GM18499 (cell line): Measurements from ENCODE around the gene KLRC3.
"Not testable (repeated sequence)": the region's sequence is repeated elsewhere in the genome, so short reads cannot be mapped to it uniquely, and the experiment has no call there.

Experiments
- ATAC-seq: cut with Tn5 transposase; IDR thresholded peaks from one replicate; pipeline ENCODE4 v1.9.1; 2021; ENCODE audit warnings: moderate number of reproducible peaks; ENCODE audit not compliant: insufficient read depth, unreplicated experiment

The KLRC3 gene

GRCh38 chr12:10420334-10420733 lies at the start of gene KLRC3:
Gene KLRC3 (minus strand): TSS chr12:10420595. CDS start chr12:10420550, 45 bp downstream.
- ATAC-seq, result not testable (repeated sequence)

DNA sequence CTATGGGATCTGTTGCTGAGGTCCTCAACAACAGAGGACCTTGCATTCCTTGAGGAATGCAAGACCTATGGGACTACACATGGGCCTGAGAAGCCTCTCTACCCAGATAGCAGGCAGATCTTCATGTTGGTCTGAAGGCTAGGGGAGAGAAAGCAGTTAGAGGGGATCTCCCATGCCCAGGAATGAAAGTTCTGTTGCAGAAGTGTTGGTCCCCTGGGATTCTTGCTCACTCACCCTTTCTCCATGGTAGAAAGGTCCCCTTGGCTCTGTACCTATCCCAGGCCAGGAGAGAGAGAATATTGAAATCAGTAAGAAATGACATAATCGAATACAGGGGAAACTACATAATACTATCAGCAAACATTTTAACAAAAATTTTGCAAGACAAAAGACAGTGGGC lies 49.3 kb upstream of the KLRC3 start:
- no peak for ATAC-seq

DNA sequence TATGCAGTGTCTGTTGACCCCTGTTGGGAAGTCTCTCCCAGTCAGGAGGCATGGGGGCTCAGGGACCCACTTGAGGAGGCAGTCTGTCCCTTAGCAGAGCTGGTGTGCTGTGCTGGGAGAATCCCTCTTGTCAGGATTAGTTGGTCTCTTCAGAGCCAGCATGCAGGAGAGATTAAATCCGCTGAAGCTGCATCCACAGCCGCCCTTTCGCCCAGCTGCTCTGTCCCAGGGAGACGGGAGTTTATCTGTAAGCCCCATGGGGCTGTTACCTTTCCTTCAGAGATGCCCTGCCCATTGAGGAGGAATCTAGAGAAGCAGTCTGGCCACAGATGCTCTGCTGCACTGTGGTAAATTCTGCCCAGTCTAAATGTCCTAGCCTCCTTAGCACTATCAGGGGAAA lies 45.9 kb upstream of the KLRC3 start:
- no peak for ATAC-seq

DNA sequence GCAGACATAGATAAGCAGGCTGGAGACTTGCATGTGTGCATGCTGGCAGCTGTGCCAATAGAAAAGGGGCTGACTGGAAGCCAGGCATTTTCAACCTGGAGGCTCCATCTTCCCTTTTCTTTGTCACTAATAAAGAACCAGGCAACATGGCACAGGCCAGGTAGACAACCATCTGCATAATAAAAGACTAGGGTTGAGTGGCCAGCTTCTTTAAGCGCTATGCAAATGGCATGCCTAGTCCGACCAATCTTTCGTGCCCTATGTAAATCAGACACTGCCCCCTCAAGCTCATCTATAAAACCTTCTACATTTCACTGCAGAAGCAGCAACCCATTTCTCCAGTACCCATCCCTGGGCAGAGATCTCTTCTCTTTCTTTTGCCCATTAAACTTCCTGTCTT lies 37.4 kb upstream of the KLRC3 start:
- no peak for ATAC-seq

- ATAC-seq, result no peak
Observed at GRCh38 chr12:10456856-10457255, 36.5 kb upstream of the KLRC3 start.

DNA sequence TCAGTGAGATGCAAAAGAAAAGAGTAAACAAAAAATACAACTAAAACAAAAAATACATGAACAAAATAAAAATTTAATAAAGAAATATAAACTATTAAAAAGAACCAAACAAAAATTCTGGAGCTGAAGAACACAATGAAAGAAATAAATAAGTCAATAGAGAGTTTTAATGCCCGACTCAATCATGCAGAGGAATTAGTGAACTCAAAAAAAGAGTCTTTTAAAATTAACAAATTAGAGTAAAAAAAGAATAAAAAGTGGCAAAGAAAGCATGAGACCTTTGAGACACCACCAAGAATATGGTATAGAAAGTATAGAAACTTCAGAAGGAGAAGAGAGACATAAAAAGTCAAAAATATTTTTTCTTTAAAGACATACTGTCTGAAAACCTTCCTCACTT lies 35.4 kb upstream of the KLRC3 start:
- no peak for ATAC-seq

GRCh38 chr12:10454531-10454930 lies 34.1 kb upstream of the KLRC3 start:
- ATAC-seq, result no peak

- ATAC-seq, result no peak
Observed at GRCh38 chr12:10453156-10453555, 32.8 kb upstream of the KLRC3 start, which contains the start of gene KLRC1. Gene KLRC1 (minus strand): TSS chr12:10453377. CDS start chr12:10451156, 2,221 bp downstream.

DNA sequence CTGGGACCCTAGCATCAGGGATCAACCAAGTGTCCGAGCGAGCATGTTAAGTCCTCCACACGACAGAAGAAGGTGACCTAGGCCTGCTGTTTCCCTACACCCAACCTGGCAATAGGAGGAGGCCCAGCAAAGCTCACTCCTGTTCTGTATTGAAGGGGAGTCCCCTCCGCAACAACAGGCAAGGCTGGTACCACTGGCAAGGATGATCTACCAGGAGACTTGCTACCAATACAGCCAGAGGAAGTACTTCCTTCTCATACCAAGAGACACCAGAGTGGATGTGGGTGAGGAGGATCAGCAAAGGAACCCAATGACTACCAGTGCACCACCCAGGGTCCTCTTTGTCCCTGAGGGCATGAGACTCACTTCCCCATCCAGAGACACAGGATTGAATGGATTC lies 27.8 kb upstream of the KLRC3 start:
- ATAC-seq, result no peak

DNA sequence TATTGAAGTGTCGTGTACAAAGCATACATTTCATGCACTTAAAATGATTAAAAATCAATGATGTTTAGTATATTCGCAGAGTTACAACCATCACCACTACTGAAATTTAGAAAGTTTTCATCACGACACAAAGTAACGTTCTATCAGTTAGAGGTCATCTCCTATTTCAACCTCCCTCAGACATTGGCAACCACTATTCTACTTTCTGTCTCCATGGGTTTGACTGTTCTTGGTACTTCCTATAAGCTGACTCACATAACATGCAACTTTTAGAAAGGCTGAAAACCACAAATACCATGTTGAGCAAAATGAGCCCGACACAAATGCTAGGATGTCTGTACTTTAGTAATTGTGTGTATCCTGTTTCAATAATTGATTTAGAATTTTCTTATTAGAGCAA lies 25.7 kb upstream of the KLRC3 start:
- not testable (repeated sequence) for ATAC-seq

DNA sequence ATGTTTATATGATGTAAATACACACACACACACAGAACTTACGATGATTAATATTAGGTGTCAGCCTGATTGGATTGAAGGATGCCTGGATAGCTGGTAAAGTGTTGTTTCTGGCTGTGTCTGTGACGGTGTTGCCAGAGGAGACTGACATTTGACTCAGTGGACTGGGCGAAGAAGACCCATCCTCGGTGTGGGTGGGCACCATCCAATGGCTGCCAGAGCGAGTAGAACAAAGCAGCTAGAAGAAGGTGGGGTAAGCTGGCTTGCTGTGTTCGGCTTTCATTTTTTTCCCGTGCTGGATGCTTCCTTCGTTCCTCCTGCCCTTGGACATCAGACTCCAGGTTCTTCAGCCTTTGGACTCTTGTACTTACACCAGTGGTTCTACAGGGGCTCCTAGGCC lies 20.7 kb upstream of the KLRC3 start:
- ATAC-seq, result not testable (repeated sequence)

DNA sequence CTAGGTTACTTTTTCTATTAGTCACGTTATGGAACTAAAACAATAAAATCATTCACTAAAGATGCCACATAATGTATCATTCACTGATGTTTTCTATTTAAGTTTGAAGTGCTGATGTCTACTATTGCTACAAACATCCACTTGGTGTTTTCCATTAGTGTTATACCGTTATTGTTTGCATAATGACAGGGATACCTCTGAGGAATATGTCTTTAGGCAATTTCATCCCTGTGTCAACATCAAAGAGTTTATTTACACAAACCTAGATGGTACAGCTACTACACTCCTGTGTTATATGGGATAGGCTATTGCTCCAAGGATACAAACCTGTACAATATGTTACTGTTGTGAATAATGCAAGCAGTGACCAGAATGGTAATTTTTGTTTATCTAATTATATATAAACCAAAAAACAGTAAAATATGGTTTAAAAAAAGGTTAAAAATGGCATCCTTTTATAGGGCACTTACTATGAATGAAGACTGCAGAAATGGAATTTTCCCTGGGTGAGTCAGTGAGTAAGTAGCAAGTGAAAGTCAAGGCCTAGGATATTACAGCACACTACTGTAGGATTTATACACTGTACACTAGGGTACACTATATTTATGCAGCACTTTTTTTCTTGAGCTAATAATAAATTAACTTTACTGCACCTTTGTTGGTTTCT lies 19.3 kb upstream of the KLRC3 start:
- ATAC-seq, result not testable (repeated sequence)

GRCh38 chr12:10437601-10438000 lies 17.2 kb upstream of the KLRC3 start:
- not testable (repeated sequence) for ATAC-seq

DNA sequence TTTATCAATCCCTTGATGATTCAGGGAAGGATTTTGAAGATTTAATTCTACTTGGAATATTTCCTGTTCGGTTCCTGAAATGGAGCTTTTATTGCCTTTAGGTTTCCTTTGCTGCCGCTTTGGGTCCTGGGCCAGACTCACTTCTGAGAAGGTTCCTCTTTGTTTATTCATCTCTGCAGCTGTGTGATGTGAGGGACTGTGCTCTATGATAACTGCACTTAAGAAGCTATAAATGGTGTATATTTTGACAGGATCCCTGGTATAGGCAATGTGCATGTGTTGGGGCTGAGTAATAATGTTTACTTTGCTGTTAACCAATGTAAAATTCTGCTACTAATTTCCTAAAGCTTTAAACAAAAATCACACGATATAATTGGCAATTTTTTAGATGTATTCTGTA lies 15.4 kb upstream of the KLRC3 start, which contains the start of gene KLRC2:
TSS of gene KLRC2 (minus strand) at position 195 of the 400 bp plus-strand sequence. CDS start at position 171, 24 bp downstream.
- ATAC-seq, result not testable (repeated sequence)

DNA sequence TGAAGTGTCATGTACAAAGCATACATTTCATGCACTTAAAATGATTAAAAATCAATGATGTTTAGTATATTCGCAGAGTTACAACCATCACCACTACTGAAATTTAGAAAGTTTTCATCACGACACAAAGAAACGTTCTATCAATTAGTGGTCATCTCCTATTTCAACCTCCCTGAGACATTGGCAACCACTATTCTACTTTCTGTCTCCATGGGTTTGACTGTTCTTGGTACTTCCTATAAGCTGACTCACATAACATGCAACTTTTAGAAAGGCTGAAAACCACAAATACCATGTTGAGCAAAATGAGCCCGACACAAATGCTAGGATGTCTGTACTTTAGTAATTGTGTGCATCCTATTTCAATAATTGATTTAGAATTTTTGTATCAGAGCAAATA lies 10.2 kb upstream of the KLRC3 start:
- ATAC-seq, result not testable (repeated sequence)

DNA sequence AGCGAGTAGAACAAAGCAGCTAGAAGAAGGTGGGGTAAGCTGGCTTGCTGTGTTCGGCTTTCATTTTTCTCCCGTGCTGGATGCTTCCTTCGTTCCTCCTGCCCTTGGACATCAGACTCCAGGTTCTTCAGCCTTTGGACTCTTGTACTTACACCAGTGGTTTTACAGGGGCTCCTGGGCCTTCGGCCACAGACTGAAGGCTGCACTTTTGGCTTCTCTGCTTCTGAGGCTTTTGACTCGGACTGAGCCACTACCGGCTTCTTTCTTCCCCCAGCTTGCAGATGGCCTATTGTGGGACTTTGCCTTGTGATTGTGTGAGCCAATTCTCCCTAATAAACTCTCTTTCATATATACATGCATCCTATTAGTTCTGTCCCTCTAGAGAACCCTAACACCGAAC lies 5.5 kb upstream of the KLRC3 start:
- ATAC-seq, result not testable (repeated sequence)

DNA sequence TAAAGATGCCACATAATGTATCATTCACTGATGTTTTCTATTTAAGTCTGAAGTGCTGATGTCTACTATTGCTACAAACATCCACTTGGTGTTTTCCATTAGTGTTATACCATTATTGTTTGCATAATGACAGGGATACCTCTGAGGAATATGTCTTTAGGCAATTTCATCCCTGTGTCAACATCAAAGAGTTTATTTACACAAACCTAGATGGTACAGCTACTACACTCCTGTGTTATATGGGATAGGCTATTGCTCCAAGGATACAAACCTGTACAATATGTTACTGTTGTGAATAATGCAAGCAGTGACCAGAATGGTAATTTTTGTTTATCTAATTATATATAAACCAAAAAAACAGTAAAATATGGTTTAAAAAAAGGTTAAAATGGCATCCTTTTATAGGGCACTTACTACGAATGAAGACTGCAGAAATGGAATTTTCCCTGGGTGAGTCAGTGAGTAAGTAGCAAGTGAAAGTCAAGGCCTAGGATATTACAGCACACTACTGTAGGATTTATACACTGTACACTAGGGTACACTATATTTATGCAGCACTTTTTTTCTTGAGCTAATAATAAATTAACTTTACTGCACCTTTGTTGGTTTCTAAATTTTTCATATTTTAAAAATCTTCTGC lies 4.0 kb upstream of the KLRC3 start:
- not testable (repeated sequence) for ATAC-seq

- not testable (repeated sequence) for ATAC-seq
Observed at GRCh38 chr12:10422159-10422558, 1.8 kb upstream of the KLRC3 start.

DNA sequence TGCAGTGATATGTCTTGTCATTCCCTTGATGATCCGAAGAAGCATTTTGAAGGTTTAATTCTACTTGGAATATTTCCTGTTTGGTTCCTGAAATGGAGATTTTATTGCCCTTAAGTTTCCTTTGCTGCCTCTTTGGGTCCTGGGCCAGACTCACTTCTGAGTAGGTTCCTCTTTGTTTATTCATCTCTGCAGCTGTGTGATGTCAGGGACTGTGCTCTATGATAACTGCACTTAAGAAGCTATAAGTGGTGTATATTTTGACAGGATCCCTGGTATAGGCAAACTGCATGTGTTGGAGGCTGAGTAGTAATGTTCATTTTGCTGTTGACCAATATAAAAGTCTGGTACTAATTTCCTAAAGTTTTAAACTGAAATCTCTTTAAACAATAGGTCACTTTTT lies 11.0 kb downstream of the KLRC3 start, which contains the start of gene KLRC4:
TSS of gene KLRC4 (minus strand) at position 366 of the 400 bp plus-strand sequence. CDS start at position 184, 182 bp downstream.
- ATAC-seq, result no peak

DNA sequence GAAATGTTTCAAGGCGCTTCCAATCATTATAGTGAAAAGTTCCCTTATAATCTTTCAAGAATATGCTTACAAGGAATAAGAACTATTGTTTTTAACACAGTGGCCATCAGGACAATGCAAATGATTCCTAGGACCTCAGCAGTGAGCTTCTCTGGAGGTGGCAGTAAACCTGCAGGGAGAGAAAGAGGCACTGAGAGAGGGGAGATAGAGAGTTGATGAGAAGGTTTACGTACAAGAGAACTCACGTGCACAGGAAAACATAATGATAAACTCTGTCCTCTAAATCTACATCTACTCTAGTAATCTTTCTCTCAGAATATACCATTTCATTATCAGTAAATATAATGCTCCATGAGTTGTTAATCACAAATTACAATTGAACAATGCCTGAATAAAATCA lies 11.6 kb downstream of the KLRC3 start:
- ATAC-seq, result no peak

- no peak for ATAC-seq
Observed at GRCh38 chr12:10406725-10407124, 13.7 kb downstream of the KLRC3 start.

GRCh38 chr12:10405294-10405693 lies 15.1 kb downstream of the KLRC3 start:
- no peak for ATAC-seq
